ENCODE data around the gene SS18L1.

The SS18L1 gene

DNA sequence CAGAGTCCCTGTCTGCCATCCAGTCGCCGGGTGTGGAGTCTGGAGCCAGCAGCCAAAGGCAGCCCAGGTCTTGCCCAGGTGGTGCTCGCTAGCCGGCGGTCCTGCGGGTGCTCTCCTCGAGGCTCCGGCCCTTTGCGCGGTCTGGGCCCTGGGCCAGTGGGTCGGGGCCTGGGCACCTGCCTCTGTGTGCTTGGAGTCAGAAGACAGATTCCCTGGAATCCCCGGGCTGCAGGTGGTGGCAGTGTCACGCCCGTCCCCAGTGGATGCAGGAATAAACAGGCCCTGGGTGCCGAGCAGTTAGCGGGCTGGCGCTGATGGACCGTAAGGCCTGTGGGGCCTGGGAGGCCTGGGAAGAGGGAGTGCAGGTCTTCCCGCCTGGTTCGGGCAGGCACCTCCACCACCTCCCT, 5.3 kb downstream of the SS18L1 start:
- TF ChIP-seq ZC3H10 (CRISPR knock-in tag; IDR thresholded peaks at IDR 0.05): no peak
- no peak for TF ChIP-seq RARB (CRISPR knock-in tag; IDR thresholded peaks at IDR 0.05)
- no peak for TF ChIP-seq ZNF565 (CRISPR knock-in tag; conservative IDR thresholded peaks at IDR 0.05; ENCODE audit: low read depth)
- no peak for TF ChIP-seq TOX (CRISPR knock-in tag; IDR thresholded peaks at IDR 0.05; ENCODE audit: borderline replicate concordance)
- no peak for TF ChIP-seq TCF4 (CRISPR knock-in tag; IDR thresholded peaks at IDR 0.05; ENCODE audit: borderline replicate concordance)
- TF ChIP-seq, protein P1, sequence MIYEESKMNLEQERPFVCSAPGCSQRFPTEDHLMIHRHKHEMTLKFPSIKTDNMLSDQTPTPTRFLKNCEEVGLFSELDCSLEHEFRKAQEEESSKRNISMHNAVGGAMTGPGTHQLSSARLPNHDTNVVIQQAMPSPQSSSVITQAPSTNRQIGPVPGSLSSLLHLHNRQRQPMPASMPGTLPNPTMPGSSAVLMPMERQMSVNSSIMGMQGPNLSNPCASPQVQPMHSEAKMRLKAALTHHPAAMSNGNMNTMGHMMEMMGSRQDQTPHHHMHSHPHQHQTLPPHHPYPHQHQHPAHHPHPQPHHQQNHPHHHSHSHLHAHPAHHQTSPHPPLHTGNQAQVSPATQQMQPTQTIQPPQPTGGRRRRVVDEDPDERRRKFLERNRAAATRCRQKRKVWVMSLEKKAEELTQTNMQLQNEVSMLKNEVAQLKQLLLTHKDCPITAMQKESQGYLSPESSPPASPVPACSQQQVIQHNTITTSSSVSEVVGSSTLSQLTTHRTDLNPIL (CRISPR knock-in tag; IDR thresholded peaks at IDR 0.05; ENCODE audit: low read depth): no peak
- TF ChIP-seq, protein P2, sequence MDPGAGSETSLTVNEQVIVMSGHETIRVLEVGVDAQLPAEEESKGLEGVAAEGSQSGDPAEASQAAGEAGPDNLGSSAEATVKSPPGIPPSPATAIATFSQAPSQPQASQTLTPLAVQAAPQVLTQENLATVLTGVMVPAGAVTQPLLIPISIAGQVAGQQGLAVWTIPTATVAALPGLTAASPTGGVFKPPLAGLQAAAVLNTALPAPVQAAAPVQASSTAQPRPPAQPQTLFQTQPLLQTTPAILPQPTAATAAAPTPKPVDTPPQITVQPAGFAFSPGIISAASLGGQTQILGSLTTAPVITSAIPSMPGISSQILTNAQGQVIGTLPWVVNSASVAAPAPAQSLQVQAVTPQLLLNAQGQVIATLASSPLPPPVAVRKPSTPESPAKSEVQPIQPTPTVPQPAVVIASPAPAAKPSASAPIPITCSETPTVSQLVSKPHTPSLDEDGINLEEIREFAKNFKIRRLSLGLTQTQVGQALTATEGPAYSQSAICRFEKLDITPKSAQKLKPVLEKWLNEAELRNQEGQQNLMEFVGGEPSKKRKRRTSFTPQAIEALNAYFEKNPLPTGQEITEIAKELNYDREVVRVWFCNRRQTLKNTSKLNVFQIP (CRISPR knock-in tag; IDR thresholded peaks at IDR 0.05; ENCODE audit: borderline replicate concordance, low read depth): no peak
- no peak for TF ChIP-seq BACH2 (CRISPR knock-in tag; IDR thresholded peaks at IDR 0.05; ENCODE audit: borderline replicate concordance)
- TF ChIP-seq SNAI2 (CRISPR knock-in tag; IDR thresholded peaks at IDR 0.05): no peak
- TF ChIP-seq ZFP3 (CRISPR knock-in tag; IDR thresholded peaks at IDR 0.05): no peak
- TF ChIP-seq, protein P3, sequence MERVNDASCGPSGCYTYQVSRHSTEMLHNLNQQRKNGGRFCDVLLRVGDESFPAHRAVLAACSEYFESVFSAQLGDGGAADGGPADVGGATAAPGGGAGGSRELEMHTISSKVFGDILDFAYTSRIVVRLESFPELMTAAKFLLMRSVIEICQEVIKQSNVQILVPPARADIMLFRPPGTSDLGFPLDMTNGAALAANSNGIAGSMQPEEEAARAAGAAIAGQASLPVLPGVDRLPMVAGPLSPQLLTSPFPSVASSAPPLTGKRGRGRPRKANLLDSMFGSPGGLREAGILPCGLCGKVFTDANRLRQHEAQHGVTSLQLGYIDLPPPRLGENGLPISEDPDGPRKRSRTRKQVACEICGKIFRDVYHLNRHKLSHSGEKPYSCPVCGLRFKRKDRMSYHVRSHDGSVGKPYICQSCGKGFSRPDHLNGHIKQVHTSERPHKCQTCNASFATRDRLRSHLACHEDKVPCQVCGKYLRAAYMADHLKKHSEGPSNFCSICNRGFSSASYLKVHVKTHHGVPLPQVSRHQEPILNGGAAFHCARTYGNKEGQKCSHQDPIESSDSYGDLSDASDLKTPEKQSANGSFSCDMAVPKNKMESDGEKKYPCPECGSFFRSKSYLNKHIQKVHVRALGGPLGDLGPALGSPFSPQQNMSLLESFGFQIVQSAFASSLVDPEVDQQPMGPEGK (CRISPR knock-in tag; IDR thresholded peaks at IDR 0.05; ENCODE audit: borderline replicate concordance): no peak
- TF ChIP-seq, protein P4, sequence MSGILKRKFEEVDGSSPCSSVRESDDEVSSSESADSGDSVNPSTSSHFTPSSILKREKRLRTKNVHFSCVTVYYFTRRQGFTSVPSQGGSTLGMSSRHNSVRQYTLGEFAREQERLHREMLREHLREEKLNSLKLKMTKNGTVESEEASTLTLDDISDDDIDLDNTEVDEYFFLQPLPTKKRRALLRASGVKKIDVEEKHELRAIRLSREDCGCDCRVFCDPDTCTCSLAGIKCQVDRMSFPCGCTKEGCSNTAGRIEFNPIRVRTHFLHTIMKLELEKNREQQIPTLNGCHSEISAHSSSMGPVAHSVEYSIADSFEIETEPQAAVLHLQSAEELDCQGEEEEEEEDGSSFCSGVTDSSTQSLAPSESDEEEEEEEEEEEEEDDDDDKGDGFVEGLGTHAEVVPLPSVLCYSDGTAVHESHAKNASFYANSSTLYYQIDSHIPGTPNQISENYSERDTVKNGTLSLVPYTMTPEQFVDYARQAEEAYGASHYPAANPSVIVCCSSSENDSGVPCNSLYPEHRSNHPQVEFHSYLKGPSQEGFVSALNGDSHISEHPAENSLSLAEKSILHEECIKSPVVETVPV (CRISPR knock-in tag; IDR thresholded peaks at IDR 0.05): no peak
- TF ChIP-seq ARNTL (CRISPR knock-in tag; IDR thresholded peaks at IDR 0.05; ENCODE audit: borderline replicate concordance, low read depth): no peak
- ATAC-seq: no peak

DNA sequence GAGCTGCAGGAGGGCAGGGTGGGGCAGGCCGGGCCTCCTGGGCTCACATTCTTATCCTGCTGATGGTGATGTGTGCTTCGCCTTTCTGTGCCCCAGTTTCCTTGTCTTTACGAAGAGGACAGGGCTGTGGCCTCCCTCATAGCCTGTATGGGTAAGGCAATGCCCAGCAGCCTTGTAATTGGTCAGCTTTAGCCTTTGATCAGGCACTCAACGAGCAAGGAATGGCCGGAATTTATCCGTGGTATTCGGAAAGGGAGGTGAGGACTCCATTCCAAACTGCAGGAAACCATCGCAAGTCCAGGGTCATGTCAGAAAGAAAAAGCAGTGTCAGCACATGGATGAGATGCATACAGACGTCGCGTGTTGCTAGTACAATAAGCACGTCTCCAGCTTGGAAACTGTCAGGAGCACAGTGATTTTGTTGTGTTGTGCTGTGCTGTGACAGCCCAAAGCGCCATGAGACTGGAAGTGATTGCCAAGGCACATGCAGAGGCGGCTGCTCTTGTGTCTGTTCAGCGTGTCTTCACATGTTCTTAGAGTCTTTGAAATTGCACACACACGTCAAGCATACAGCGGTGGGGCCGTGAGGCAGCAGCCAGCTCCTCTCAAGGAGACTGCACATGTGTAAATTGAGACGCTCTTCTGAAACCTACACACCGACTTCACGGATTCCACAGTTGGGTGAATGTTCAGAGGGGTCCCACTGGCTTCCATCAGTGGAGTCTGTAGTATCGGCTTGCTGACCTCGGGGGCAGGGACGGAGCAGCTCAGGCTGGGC, 6.2 kb downstream of the SS18L1 start:
- ATAC-seq: no peak
- TF ChIP-seq, protein P2 (CRISPR knock-in tag; IDR thresholded peaks at IDR 0.05; ENCODE audit: borderline replicate concordance, low read depth): no peak
- TF ChIP-seq GLIS3 (CRISPR knock-in tag; IDR thresholded peaks at IDR 0.05) (no peak), ZNF8 (CRISPR knock-in tag; IDR thresholded peaks at IDR 0.05) (no peak), RARB (CRISPR knock-in tag; IDR thresholded peaks at IDR 0.05) (no peak), ZC3H10 (CRISPR knock-in tag; IDR thresholded peaks at IDR 0.05) (no peak), CSDC2 (CRISPR knock-in tag; IDR thresholded peaks at IDR 0.05) (no peak), ARNTL (CRISPR knock-in tag; IDR thresholded peaks at IDR 0.05; ENCODE audit: borderline replicate concordance, low read depth) (no peak), TOX (CRISPR knock-in tag; IDR thresholded peaks at IDR 0.05; ENCODE audit: borderline replicate concordance) (no peak), TCF4 (CRISPR knock-in tag; IDR thresholded peaks at IDR 0.05; ENCODE audit: borderline replicate concordance) (no peak), ZNF70 (CRISPR knock-in tag; IDR thresholded peaks at IDR 0.05) (no peak), ESRRG (CRISPR knock-in tag; IDR thresholded peaks at IDR 0.05) (no peak), ZFP30 (CRISPR knock-in tag; IDR thresholded peaks at IDR 0.05) (no peak), ZFP3 (CRISPR knock-in tag; IDR thresholded peaks at IDR 0.05) (no peak), ZNF565 (CRISPR knock-in tag; conservative IDR thresholded peaks at IDR 0.05; ENCODE audit: low read depth) (no peak)
- TF ChIP-seq, protein P3 (CRISPR knock-in tag; IDR thresholded peaks at IDR 0.05; ENCODE audit: borderline replicate concordance): no peak
- TF ChIP-seq, protein P4 (CRISPR knock-in tag; IDR thresholded peaks at IDR 0.05): no peak
- TF ChIP-seq, protein P1 (CRISPR knock-in tag; IDR thresholded peaks at IDR 0.05; ENCODE audit: low read depth): no peak
- TF ChIP-seq, protein P5, sequence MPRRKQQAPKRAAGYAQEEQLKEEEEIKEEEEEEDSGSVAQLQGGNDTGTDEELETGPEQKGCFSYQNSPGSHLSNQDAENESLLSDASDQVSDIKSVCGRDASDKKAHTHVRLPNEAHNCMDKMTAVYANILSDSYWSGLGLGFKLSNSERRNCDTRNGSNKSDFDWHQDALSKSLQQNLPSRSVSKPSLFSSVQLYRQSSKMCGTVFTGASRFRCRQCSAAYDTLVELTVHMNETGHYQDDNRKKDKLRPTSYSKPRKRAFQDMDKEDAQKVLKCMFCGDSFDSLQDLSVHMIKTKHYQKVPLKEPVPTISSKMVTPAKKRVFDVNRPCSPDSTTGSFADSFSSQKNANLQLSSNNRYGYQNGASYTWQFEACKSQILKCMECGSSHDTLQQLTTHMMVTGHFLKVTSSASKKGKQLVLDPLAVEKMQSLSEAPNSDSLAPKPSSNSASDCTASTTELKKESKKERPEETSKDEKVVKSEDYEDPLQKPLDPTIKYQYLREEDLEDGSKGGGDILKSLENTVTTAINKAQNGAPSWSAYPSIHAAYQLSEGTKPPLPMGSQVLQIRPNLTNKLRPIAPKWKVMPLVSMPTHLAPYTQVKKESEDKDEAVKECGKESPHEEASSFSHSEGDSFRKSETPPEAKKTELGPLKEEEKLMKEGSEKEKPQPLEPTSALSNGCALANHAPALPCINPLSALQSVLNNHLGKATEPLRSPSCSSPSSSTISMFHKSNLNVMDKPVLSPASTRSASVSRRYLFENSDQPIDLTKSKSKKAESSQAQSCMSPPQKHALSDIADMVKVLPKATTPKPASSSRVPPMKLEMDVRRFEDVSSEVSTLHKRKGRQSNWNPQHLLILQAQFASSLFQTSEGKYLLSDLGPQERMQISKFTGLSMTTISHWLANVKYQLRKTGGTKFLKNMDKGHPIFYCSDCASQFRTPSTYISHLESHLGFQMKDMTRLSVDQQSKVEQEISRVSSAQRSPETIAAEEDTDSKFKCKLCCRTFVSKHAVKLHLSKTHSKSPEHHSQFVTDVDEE (CRISPR knock-in tag; IDR thresholded peaks at IDR 0.05): no peak

All from SK-N-SH treated with all-trans-retinoic acid at 6 μM for 48 hours (cell line).